ENCODE data around the gene HJV. TPM values are rescaled to one million over a fixed set of nuclear protein-coding genes. Genes with fewer than 3 reads are reported as not detected.

The HJV gene
- total and polyA plus RNA-seq, 2 of the 13 experiments (the other 11 are each of a cell fraction or from before 2014, with no cell fraction given): 0.18 TPM; not detected in 1

- TF ChIP-seq MYPOP (CRISPR knock-in tag; IDR thresholded peaks at IDR 0.05) (peak; percentile 90), KDM6A (CRISPR knock-in tag; IDR thresholded peaks at IDR 0.05; ENCODE audit: low read depth) (peak; percentile 34; the same call in 1 of the 2 replicates), ZNF30 (CRISPR knock-in tag; IDR thresholded peaks at IDR 0.05) (no peak), ZNF232 (CRISPR knock-in tag; IDR thresholded peaks at IDR 0.05; ENCODE audit: borderline replicate concordance) (0 out of 2 replicates have a peak, but pooled peaks have one; percentile 57), KLF13 (CRISPR knock-in tag; IDR thresholded peaks at IDR 0.05) (no peak), FOXK2 (IDR thresholded peaks at IDR 0.05) (peak; percentile 100), SNAPC2 (CRISPR knock-in tag; IDR thresholded peaks at IDR 0.05) (peak; percentile 98), HOMEZ (CRISPR knock-in tag; IDR thresholded peaks at IDR 0.05; ENCODE audit: low read depth) (no peak; the same call in 1 of the 2 replicates), ZNF329 (CRISPR knock-in tag; IDR thresholded peaks at IDR 0.05; ENCODE audit: low read depth) (0 out of 2 replicates have a peak, but pooled peaks have one; percentile 40), IKZF4 (CRISPR knock-in tag; IDR thresholded peaks at IDR 0.05; ENCODE audit: borderline replicate concordance, low read depth, not compliant biosample characterization) (no peak), PHF21A (CRISPR knock-in tag; IDR thresholded peaks at IDR 0.05) (peak; percentile 90), GATAD1 (CRISPR knock-in tag; IDR thresholded peaks at IDR 0.05) (peak; percentile 59), ZNF143 (CRISPR knock-in tag; IDR thresholded peaks at IDR 0.05) (no peak), MXD4 (CRISPR knock-in tag; IDR thresholded peaks at IDR 0.05) (no peak; the same call in 1 of the 2 replicates), PAF1 (CRISPR knock-in tag; IDR thresholded peaks at IDR 0.05) (no peak)
- TF ChIP-seq, protein P1, sequence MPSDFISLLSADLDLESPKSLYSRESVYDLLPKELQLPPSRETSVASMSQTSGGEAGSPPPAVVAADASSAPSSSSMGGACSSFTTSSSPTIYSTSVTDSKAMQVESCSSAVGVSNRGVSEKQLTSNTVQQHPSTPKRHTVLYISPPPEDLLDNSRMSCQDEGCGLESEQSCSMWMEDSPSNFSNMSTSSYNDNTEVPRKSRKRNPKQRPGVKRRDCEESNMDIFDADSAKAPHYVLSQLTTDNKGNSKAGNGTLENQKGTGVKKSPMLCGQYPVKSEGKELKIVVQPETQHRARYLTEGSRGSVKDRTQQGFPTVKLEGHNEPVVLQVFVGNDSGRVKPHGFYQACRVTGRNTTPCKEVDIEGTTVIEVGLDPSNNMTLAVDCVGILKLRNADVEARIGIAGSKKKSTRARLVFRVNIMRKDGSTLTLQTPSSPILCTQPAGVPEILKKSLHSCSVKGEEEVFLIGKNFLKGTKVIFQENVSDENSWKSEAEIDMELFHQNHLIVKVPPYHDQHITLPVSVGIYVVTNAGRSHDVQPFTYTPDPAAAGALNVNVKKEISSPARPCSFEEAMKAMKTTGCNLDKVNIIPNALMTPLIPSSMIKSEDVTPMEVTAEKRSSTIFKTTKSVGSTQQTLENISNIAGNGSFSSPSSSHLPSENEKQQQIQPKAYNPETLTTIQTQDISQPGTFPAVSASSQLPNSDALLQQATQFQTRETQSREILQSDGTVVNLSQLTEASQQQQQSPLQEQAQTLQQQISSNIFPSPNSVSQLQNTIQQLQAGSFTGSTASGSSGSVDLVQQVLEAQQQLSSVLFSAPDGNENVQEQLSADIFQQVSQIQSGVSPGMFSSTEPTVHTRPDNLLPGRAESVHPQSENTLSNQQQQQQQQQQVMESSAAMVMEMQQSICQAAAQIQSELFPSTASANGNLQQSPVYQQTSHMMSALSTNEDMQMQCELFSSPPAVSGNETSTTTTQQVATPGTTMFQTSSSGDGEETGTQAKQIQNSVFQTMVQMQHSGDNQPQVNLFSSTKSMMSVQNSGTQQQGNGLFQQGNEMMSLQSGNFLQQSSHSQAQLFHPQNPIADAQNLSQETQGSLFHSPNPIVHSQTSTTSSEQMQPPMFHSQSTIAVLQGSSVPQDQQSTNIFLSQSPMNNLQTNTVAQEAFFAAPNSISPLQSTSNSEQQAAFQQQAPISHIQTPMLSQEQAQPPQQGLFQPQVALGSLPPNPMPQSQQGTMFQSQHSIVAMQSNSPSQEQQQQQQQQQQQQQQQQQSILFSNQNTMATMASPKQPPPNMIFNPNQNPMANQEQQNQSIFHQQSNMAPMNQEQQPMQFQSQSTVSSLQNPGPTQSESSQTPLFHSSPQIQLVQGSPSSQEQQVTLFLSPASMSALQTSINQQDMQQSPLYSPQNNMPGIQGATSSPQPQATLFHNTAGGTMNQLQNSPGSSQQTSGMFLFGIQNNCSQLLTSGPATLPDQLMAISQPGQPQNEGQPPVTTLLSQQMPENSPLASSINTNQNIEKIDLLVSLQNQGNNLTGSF (CRISPR knock-in tag; IDR thresholded peaks at IDR 0.05): no peak
- TF ChIP-seq, protein P2, sequence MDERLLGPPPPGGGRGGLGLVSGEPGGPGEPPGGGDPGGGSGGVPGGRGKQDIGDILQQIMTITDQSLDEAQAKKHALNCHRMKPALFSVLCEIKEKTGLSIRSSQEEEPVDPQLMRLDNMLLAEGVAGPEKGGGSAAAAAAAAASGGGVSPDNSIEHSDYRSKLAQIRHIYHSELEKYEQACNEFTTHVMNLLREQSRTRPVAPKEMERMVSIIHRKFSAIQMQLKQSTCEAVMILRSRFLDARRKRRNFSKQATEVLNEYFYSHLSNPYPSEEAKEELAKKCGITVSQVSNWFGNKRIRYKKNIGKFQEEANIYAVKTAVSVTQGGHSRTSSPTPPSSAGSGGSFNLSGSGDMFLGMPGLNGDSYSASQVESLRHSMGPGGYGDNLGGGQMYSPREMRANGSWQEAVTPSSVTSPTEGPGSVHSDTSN (CRISPR knock-in tag; IDR thresholded peaks at IDR 0.05): 0 out of 2 replicates have a peak, but pooled peaks have one; percentile 17
- TF ChIP-seq, protein P3, sequence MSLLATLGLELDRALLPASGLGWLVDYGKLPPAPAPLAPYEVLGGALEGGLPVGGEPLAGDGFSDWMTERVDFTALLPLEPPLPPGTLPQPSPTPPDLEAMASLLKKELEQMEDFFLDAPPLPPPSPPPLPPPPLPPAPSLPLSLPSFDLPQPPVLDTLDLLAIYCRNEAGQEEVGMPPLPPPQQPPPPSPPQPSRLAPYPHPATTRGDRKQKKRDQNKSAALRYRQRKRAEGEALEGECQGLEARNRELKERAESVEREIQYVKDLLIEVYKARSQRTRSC (CRISPR knock-in tag; IDR thresholded peaks at IDR 0.05; ENCODE audit: low read depth): no peak
- TF ChIP-seq, protein P4, sequence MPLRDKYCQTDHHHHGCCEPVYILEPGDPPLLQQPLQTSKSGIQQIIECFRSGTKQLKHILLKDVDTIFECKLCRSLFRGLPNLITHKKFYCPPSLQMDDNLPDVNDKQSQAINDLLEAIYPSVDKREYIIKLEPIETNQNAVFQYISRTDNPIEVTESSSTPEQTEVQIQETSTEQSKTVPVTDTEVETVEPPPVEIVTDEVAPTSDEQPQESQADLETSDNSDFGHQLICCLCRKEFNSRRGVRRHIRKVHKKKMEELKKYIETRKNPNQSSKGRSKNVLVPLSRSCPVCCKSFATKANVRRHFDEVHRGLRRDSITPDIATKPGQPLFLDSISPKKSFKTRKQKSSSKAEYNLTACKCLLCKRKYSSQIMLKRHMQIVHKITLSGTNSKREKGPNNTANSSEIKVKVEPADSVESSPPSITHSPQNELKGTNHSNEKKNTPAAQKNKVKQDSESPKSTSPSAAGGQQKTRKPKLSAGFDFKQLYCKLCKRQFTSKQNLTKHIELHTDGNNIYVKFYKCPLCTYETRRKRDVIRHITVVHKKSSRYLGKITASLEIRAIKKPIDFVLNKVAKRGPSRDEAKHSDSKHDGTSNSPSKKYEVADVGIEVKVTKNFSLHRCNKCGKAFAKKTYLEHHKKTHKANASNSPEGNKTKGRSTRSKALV (CRISPR knock-in tag; IDR thresholded peaks at IDR 0.05): no peak
These were observed 25.0 kb downstream of the HJV start, which contains the start of gene TXNIP (continued) for GRCh38 chr1:145996433-145997015.
